Cortex of kidney (tissue), 1 donor: Measurements from ENCODE around the gene GRB7.
"Not testable (repeated sequence)": the region's sequence is repeated elsewhere in the genome, so short reads cannot be mapped to it uniquely, and the experiment has no call there.

Experiments used
- DNase-seq: peaks from one replicate; lab custom pipeline; 2025; lab: John Stamatoyannopoulos, UW

GRB7 gene

GRCh38 chr17:39737760-39738567, at the start of gene GRB7:
Gene GRB7 (plus strand): TSS chr17:39737938. CDS start chr17:39742302, 4,364 bp downstream.
- no peak for DNase-seq

- DNase-seq = no peak
Measured at GRCh38 chr17:39688475-39688835, 49.3 kb upstream of the GRB7 start.

GRCh38 chr17:39688945-39689344, 48.8 kb upstream of the GRB7 start:
- DNase-seq = no peak

- DNase-seq = no peak
Measured at GRCh38 chr17:39694593-39694992, 43.1 kb upstream of the GRB7 start.

GRCh38 chr17:39695089-39695474, 42.7 kb upstream of the GRB7 start:
- DNase-seq = no peak

GRCh38 chr17:39696731-39697130, 41.0 kb upstream of the GRB7 start:
- DNase-seq = no peak

GRCh38 chr17:39697961-39698360, 39.8 kb upstream of the GRB7 start:
- no peak for DNase-seq

GRCh38 chr17:39699157-39699817, 38.5 kb upstream of the GRB7 start:
- not testable (repeated sequence) for DNase-seq

- DNase-seq = no peak
Measured at GRCh38 chr17:39699818-39700147, 38.0 kb upstream of the GRB7 start, which contains the start of gene ERBB2. Gene ERBB2 (plus strand): TSS chr17:39700064. CDS start chr17:39700239, 175 bp downstream.

- DNase-seq = no peak
Measured at GRCh38 chr17:39700148-39700987, 37.4 kb upstream of the GRB7 start.

- DNase-seq = no peak
Measured at GRCh38 chr17:39701012-39701783, 36.5 kb upstream of the GRB7 start.

- no peak for DNase-seq
Measured at GRCh38 chr17:39701784-39702422, 35.8 kb upstream of the GRB7 start.

GRCh38 chr17:39702901-39703893, 34.5 kb upstream of the GRB7 start:
- DNase-seq = no peak

- DNase-seq = no peak
Measured at GRCh38 chr17:39703913-39704312, 33.8 kb upstream of the GRB7 start.

GRCh38 chr17:39704821-39705551, 32.8 kb upstream of the GRB7 start:
- DNase-seq = no peak

GRCh38 chr17:39705786-39706348, 31.9 kb upstream of the GRB7 start:
- DNase-seq = no peak

GRCh38 chr17:39706383-39706782, 31.4 kb upstream of the GRB7 start:
- no peak for DNase-seq

GRCh38 chr17:39706921-39707337, 30.8 kb upstream of the GRB7 start:
- DNase-seq = no peak
